IMR-90 (cell line): ENCODE measurements around the gene ITGA4. TPM values are rescaled to one million over a fixed set of nuclear protein-coding genes. Genes with fewer than 3 reads are reported as not detected.

Experiments used
- ATAC-seq: fragments of 200-7000 bp; cut with Tn5 transposase; 2 replicates; pipeline ENCODE4 v1.9.1; 2020; ENCODE audit warnings: low read depth, mild to moderate bottlenecking, moderate library complexity
- BruUV-seq: library from RNA; stranded (reverse); fragments of 400-500 nt; replicated peaks from 2 replicates; lab custom pipeline; 2021; lab: Mats Ljungman, UMichigan
- CTCF ChIA-PET: fragments of 300-600 bp; formaldehyde crosslinking; extraction: SDS; loops from one replicate; lab custom pipeline; 2021; ENCODE audit warnings: antibody characterized with exemption; lab: Yijun Ruan, JAX
- POLR2A ChIA-PET: fragments of 300-600 bp; sonication (Branson Sonifier 250); formaldehyde crosslinking; loops from one replicate; lab custom pipeline; 2022; ENCODE audit warnings: antibody characterized with exemption; ENCODE audit not compliant: unreplicated experiment; lab: Charles Lee
- DNase-seq: peaks from one replicate; pipeline ENCODE4 v3.0.0; 2013
- H2AFZ ChIP-seq: replicated peaks from 2 replicates; pipeline ENCODE3; 2013; ENCODE audit warnings: low read length, mild to moderate bottlenecking; ENCODE audit not compliant: poor library complexity
- H2AK5ac ChIP-seq: 2 replicates; pipeline ENCODE4 v1.6.1; 2013; ENCODE audit warnings: low read depth, low read length, inconsistent platforms
- H2AK9ac ChIP-seq: replicated peaks from 2 replicates; pipeline ENCODE3; 2013; ENCODE audit warnings: mild to moderate bottlenecking, low read depth, low read length, moderate library complexity; ENCODE audit not compliant: poor library complexity
- H2BK120ac ChIP-seq: 2 replicates; pipeline ENCODE4 v1.6.1; 2013; ENCODE audit warnings: low read depth, low read length, inconsistent platforms
- H2BK15ac ChIP-seq: 3 replicates; pipeline ENCODE4 v1.6.1; 2013; ENCODE audit warnings: low read depth, low read length, inconsistent platforms
- H2BK20ac ChIP-seq: 2 replicates; pipeline ENCODE4 v1.6.1; 2013; ENCODE audit warnings: low read depth, mild to moderate bottlenecking, inconsistent platforms, low read length, moderate library complexity
- H2BK5ac ChIP-seq: 2 replicates; pipeline ENCODE4 v1.6.1; 2013; ENCODE audit warnings: mild to moderate bottlenecking, low read depth, low read length, inconsistent platforms; ENCODE audit not compliant: poor library complexity, severe bottlenecking
- H3K14ac ChIP-seq: replicated peaks from 2 replicates; pipeline ENCODE4 v1.6.1; 2013; ENCODE audit warnings: low read depth, low read length, inconsistent platforms
- H3K18ac ChIP-seq: 2 replicates; pipeline ENCODE4 v1.6.1; 2013; ENCODE audit warnings: low read depth, low read length, control low read depth
- H3K23ac ChIP-seq: 2 replicates; pipeline ENCODE4 v1.6.1; 2013; ENCODE audit warnings: low read depth, low read length, inconsistent platforms
- H3K27ac ChIP-seq: 2 replicates; pipeline ENCODE4 v1.5.1; 2013; ENCODE audit warnings: mild to moderate bottlenecking, control low read depth, low read length; ENCODE audit not compliant: insufficient read depth
- H3K27me3 ChIP-seq: 2 replicates; pipeline ENCODE4 v1.6.1; 2013; ENCODE audit warnings: low read length; ENCODE audit not compliant: control insufficient read depth, insufficient read depth
- H3K36me3 ChIP-seq: 2 replicates; pipeline ENCODE4 v1.6.1; 2013; ENCODE audit warnings: low read length, mixed read lengths; ENCODE audit not compliant: control insufficient read depth, insufficient read depth
- H3K4ac ChIP-seq: 2 replicates; pipeline ENCODE4 v1.6.1; 2013; ENCODE audit warnings: low read depth, low read length, inconsistent platforms
- H3K4me1 ChIP-seq: 2 replicates; pipeline ENCODE4 v1.6.1; 2013; ENCODE audit warnings: low read length, mixed read lengths; ENCODE audit not compliant: control insufficient read depth, insufficient read depth
- H3K4me2 ChIP-seq: 2 replicates; pipeline ENCODE4 v1.6.1; 2013; ENCODE audit warnings: low read depth, mild to moderate bottlenecking, control low read depth, low read length, moderate library complexity
- H3K4me3 ChIP-seq: 2 replicates; pipeline ENCODE4 v1.5.1; 2013; ENCODE audit warnings: low read depth, mild to moderate bottlenecking, control low read depth, low read length, moderate library complexity; ENCODE audit not compliant: insufficient read depth
- H3K56ac ChIP-seq: 2 replicates; pipeline ENCODE4 v1.6.1; 2013; ENCODE audit warnings: low read length, inconsistent platforms; ENCODE audit not compliant: insufficient read depth; ENCODE audit errors: extremely low read depth
- H3K79me1 ChIP-seq, 2 experiments: 2 replicates each; pipeline ENCODE4 v1.6.1; 2013; ENCODE audit warnings: low read length in 2 of 2, inconsistent platforms in 1 of 2, low read depth in 1 of 2
- H3K9ac ChIP-seq: 2 replicates; pipeline ENCODE4 v1.6.1; 2013; ENCODE audit warnings: low read depth, low read length, control low read depth
- H3K9me1 ChIP-seq: 2 replicates; pipeline ENCODE4 v1.6.1; 2013; ENCODE audit warnings: low read length, inconsistent platforms; ENCODE audit not compliant: insufficient read depth
- H3K9me3 ChIP-seq: 2 replicates; pipeline ENCODE4 v1.6.1; 2013; ENCODE audit warnings: low read length; ENCODE audit not compliant: control insufficient read depth, insufficient read depth
- H4K20me1 ChIP-seq: 2 replicates; pipeline ENCODE4 v1.6.1; 2013; ENCODE audit warnings: low read length, inconsistent platforms; ENCODE audit not compliant: insufficient read depth
- H4K5ac ChIP-seq: 2 replicates; pipeline ENCODE4 v1.6.1; 2013; ENCODE audit warnings: mild to moderate bottlenecking, low read depth, low read length, control low read depth
- H4K8ac ChIP-seq, 2 experiments: 2 replicates each; pipeline ENCODE4 v1.6.1; 2013; ENCODE audit warnings: low read depth in 2 of 2, low read length in 2 of 2, control low read depth in 1 of 2, inconsistent platforms in 1 of 2
- H4K91ac ChIP-seq: 2 replicates; pipeline ENCODE4 v1.6.1; 2013; ENCODE audit warnings: low read depth, low read length, inconsistent platforms; ENCODE audit not compliant: insufficient read depth
- BHLHE40 ChIP-seq: fragments of 150-350 bp; IDR thresholded peaks from 2 replicates; pipeline ENCODE4 v1.6.1; 2016; ENCODE audit warnings: mild to moderate bottlenecking, low read depth, low read length
- CEBPB ChIP-seq: IDR thresholded peaks from 2 replicates; pipeline ENCODE4 v1.6.1; 2012; ENCODE audit warnings: low read depth, low read length, improper control_type of control experiment
- CHD1 ChIP-seq: IDR thresholded peaks from 2 replicates; pipeline ENCODE4 v1.6.1; 2012; ENCODE audit warnings: low read depth, low read length, improper control_type of control experiment
- FOS ChIP-seq: fragments of 150-350 bp; IDR thresholded peaks from 2 replicates; pipeline ENCODE4 v1.6.1; 2016; ENCODE audit warnings: low read depth, low read length
- MAFK ChIP-seq: IDR thresholded peaks from 2 replicates; pipeline ENCODE4 v1.6.1; 2012; ENCODE audit warnings: low read depth, low read length, improper control_type of control experiment
- MAZ ChIP-seq: IDR thresholded peaks from 2 replicates; pipeline ENCODE4 v1.6.1; 2012; ENCODE audit warnings: low read depth, mild to moderate bottlenecking, low read length, improper control_type of control experiment, moderate library complexity, borderline replicate concordance
- MXI1 ChIP-seq: IDR thresholded peaks from 2 replicates; pipeline ENCODE4 v1.6.1; 2012; ENCODE audit warnings: low read depth, mild to moderate bottlenecking, low read length, moderate library complexity, borderline replicate concordance
- NFE2L2 ChIP-seq: fragments of 150-350 bp; IDR thresholded peaks from 2 replicates; pipeline ENCODE4 v1.6.1; 2016; ENCODE audit warnings: low read depth, mild to moderate bottlenecking, low read length
- POLR2A ChIP-seq: IDR thresholded peaks from 2 replicates; pipeline ENCODE4 v1.6.1; 2012; ENCODE audit warnings: mild to moderate bottlenecking, low read depth, low read length
- RAD21 ChIP-seq: IDR thresholded peaks from 2 replicates; pipeline ENCODE4 v1.6.1; 2012; ENCODE audit warnings: low read length, improper control_type of control experiment
- RCOR1 ChIP-seq: IDR thresholded peaks from 2 replicates; pipeline ENCODE4 v1.6.1; 2012; ENCODE audit warnings: mild to moderate bottlenecking, low read length, improper control_type of control experiment; ENCODE audit not compliant: insufficient replicate concordance
- RFX5 ChIP-seq: IDR thresholded peaks from 2 replicates; pipeline ENCODE4 v1.8.0; 2012; ENCODE audit warnings: low read depth, mild to moderate bottlenecking, low read length, moderate library complexity
- SMC3 ChIP-seq: fragments of 150-350 bp; IDR thresholded peaks from 2 replicates; pipeline ENCODE4 v1.6.1; 2016; ENCODE audit warnings: low read depth, mild to moderate bottlenecking, antibody characterized with exemption, low read length, moderate library complexity
- WGBS, 2 experiments: methylation state at CpG; one replicate each; pipeline versions ENCODE4 v1.1.5 to v1.1.7; 2013; ENCODE audit warnings: missing lambda C conversion rate in 2 of 2; ENCODE audit not compliant: insufficient read length in 1 of 2; ENCODE audit errors: extremely low coverage in 2 of 2; 5-methylcytosine and 5-hydroxymethylcytosine counted together
- dilution Hi-C: fragments of 300-500 bp; cut with HindIII; formaldehyde crosslinking; loops from one replicate; pipeline ENCODE4 v1.14.3; 2018; ENCODE audit warnings: low sequenced_read_pairs; ENCODE audit not compliant: unreplicated experiment
- in situ Hi-C: fragments of 300-500 bp; cut with MboI; formaldehyde crosslinking; loops from 3 replicates; pipeline ENCODE4 v1.14.3; 2019; ENCODE audit warnings: low sequenced_read_pairs, inconsistent platforms, mixed read lengths
- intact Hi-C: fragments of 100-400 bp; cut with micrococcal nuclease; formaldehyde crosslinking; loops from 2 replicates; pipeline ENCODE4 v1.10.0; 2022
- polyA plus RNA-seq, 3 experiments: library from polyadenylated mRNA; depleted of rRNA; stranded (reverse); fragments of >200 nt; gene quantifications; 2 replicates each; pipeline ENCODE4 v1.2.3, GENCODE V29; 2012; ENCODE audit warnings: low replicate concordance in 1 of 3
- total RNA-seq: library from RNA; depleted of rRNA; stranded (reverse); fragments of >200 nt; gene quantifications from 2 replicates; pipeline ENCODE4 v1.2.3, GENCODE V29; 2012
- TF ChIP-seq, protein P1 (sequence below): conservative IDR thresholded peaks from 2 replicates; pipeline ENCODE4 v1.5.1; 2012; ENCODE audit warnings: mild to moderate bottlenecking, low read depth, low read length, improper control_type of control experiment
- TF ChIP-seq, protein P2 (sequence below): fragments of 150-350 bp; IDR thresholded peaks from 2 replicates; pipeline ENCODE4 v1.6.1; 2016; ENCODE audit warnings: low read depth, mild to moderate bottlenecking, low read length, moderate library complexity, borderline replicate concordance
- TF ChIP-seq, protein P3 (sequence below): fragments of 150-350 bp; IDR thresholded peaks from 2 replicates; pipeline ENCODE4 v1.6.1; 2017; ENCODE audit warnings: mild to moderate bottlenecking, antibody characterized with exemption, low read length, low read depth

ITGA4 gene
- total and polyA plus RNA-seq, 2 of the 4 experiments (the other 2 are of a cell fraction), result 6.9 to 13.6 TPM

DNA sequence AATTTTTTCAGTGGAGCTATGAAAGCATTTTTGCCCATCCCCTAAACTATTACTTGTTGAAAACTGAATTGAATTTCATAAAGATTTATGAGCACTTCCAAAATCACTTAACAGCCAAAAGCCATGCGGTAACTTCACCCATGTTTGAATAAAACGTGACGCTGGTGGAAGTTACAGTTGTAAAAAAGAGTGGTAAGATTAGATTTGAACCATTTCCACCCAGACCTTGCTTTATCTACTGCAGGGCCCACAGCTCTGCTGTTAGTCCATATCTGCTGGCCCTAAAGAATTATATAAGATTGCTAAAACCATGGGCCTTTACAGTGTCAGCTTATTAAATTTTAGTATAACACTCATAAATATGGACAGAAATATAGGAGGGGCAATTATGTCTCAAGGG lies 15.5 kb upstream of the ITGA4 start:
- H3K56ac ChIP-seq, result no peak overlapping the region
- H2AFZ ChIP-seq, result no peak overlapping the region
- peaks cover 5% of the 10 kb centered on the region; the same call in 1 of the 2 replicates for H3K27me3 ChIP-seq
- H4K5ac ChIP-seq, result no peak overlapping the region
- TF ChIP-seq MAFK (no peak), POLR2A (no peak), CHD1 (no peak), NFE2L2 (no peak), MAZ (no peak), BHLHE40 (no peak), SMC3 (no peak), RFX5 (no peak), FOS (no peak), RCOR1 (no peak), MXI1 (no peak), RAD21 (no peak), CEBPB (no peak)
- TF ChIP-seq, protein P1, sequence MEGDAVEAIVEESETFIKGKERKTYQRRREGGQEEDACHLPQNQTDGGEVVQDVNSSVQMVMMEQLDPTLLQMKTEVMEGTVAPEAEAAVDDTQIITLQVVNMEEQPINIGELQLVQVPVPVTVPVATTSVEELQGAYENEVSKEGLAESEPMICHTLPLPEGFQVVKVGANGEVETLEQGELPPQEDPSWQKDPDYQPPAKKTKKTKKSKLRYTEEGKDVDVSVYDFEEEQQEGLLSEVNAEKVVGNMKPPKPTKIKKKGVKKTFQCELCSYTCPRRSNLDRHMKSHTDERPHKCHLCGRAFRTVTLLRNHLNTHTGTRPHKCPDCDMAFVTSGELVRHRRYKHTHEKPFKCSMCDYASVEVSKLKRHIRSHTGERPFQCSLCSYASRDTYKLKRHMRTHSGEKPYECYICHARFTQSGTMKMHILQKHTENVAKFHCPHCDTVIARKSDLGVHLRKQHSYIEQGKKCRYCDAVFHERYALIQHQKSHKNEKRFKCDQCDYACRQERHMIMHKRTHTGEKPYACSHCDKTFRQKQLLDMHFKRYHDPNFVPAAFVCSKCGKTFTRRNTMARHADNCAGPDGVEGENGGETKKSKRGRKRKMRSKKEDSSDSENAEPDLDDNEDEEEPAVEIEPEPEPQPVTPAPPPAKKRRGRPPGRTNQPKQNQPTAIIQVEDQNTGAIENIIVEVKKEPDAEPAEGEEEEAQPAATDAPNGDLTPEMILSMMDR, result no peak
- TF ChIP-seq, protein P2, sequence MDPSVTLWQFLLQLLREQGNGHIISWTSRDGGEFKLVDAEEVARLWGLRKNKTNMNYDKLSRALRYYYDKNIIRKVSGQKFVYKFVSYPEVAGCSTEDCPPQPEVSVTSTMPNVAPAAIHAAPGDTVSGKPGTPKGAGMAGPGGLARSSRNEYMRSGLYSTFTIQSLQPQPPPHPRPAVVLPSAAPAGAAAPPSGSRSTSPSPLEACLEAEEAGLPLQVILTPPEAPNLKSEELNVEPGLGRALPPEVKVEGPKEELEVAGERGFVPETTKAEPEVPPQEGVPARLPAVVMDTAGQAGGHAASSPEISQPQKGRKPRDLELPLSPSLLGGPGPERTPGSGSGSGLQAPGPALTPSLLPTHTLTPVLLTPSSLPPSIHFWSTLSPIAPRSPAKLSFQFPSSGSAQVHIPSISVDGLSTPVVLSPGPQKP, result no peak
- TF ChIP-seq, protein P3, sequence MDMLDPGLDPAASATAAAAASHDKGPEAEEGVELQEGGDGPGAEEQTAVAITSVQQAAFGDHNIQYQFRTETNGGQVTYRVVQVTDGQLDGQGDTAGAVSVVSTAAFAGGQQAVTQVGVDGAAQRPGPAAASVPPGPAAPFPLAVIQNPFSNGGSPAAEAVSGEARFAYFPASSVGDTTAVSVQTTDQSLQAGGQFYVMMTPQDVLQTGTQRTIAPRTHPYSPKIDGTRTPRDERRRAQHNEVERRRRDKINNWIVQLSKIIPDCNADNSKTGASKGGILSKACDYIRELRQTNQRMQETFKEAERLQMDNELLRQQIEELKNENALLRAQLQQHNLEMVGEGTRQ, result no peak
- no peaks in the 10 kb centered on the region for H3K9me1 ChIP-seq
- in situ Hi-C loops (no loop called here), intact Hi-C loops (no loop called here), dilution Hi-C loops (no loop called here)
- H2AK5ac ChIP-seq, result no peak overlapping the region
- BruUV-seq, result no TSS peak
- no peak overlapping the region for H3K4me2 ChIP-seq
- H3K4me1 ChIP-seq, result no peaks in the 10 kb centered on the region
- no CpG with 5 or more reads among the region's 3 CpGs for WGBS, 2 experiments
- no peak overlapping the region for H3K4ac ChIP-seq
- POLR2A ChIA-PET, result interaction anchor here (0.6 to 0.7 kb wide), 2 partner anchors 23 to 30 kb away, joined by 3 read pairs; no protein-coding TSS in a partner anchor
- H2BK120ac ChIP-seq, result no peak overlapping the region
- no peak overlapping the region for H2BK5ac ChIP-seq
- H3K9ac ChIP-seq, result no peak overlapping the region
- ATAC-seq (no peak), DNase-seq (no peak)
- no peak overlapping the region for H3K14ac ChIP-seq
- no peak overlapping the region for H3K4me3 ChIP-seq
- H2BK15ac ChIP-seq, result no peak overlapping the region
- H4K8ac ChIP-seq, result no peak overlapping the region
- H3K36me3 ChIP-seq, result no peaks in the 10 kb centered on the region
- no peak overlapping the region for H3K18ac ChIP-seq
- no peaks in the 10 kb centered on the region for H3K79me1 ChIP-seq
- no peak overlapping the region for H2AK9ac ChIP-seq
- H3K27ac ChIP-seq, result no peak overlapping the region
- H4K20me1 ChIP-seq, result no peaks in the 10 kb centered on the region
- H3K23ac ChIP-seq, result no peak overlapping the region
- H4K91ac ChIP-seq, result no peak overlapping the region
- CTCF ChIA-PET, result no interaction called here
- H3K9me3 ChIP-seq, result no peaks in the 10 kb centered on the region
- no peak overlapping the region for H2BK20ac ChIP-seq
